GM23248 (cell line): ENCODE results near the gene HDAC4.

ENCODE experiments used
- EZH2 ChIP-seq: fragments of 200-600 bp; sonication (generic); IDR thresholded peaks from 2 replicates; pipeline ENCODE4 v1.6.1; 2018; ENCODE audit warnings: antibody characterized with exemption, mild to moderate bottlenecking; ENCODE audit not compliant: insufficient read depth, poor library complexity, severe bottlenecking
- EZH2phosphoT487 ChIP-seq: fragments of 200-600 bp; sonication (generic); IDR thresholded peaks from 2 replicates; pipeline ENCODE4 v1.6.1; 2018; ENCODE audit warnings: antibody characterized with exemption, moderate library complexity, mild to moderate bottlenecking, low read depth; ENCODE audit not compliant: insufficient read depth

- TF ChIP-seq EZH2phosphoT487 (no peak), EZH2 (no peak)
Observed at GRCh38 chr2:239278941-239279365, 121.9 kb downstream of the HDAC4 start.
